Esophagus (tissue), 2 donors: ENCODE results near the gene PIGR. TPM values are rescaled to one million over a fixed set of nuclear protein-coding genes. Genes with fewer than 3 reads are reported as not detected.

Source experiments
- H3K27ac ChIP-seq, 2 donors: one replicate each; pipeline ENCODE4 v1.5.1; 2013; ENCODE audit warnings: low read depth in 2 of 2, mild to moderate bottlenecking in 2 of 2, inconsistent platforms in 1 of 2, low read length in 1 of 2, moderate library complexity in 1 of 2
- H3K27me3 ChIP-seq, 2 donors: one replicate each; pipeline ENCODE4 v1.6.1; 2013; ENCODE audit warnings: low read length in 2 of 2, control low read depth in 1 of 2, mild to moderate bottlenecking in 1 of 2; ENCODE audit not compliant: insufficient read depth in 2 of 2, control insufficient read depth in 1 of 2
- H3K36me3 ChIP-seq, 2 donors: one replicate each; pipeline ENCODE4 v1.6.1; 2013; ENCODE audit warnings: low read length in 1 of 2; ENCODE audit not compliant: control insufficient read depth in 2 of 2, insufficient read depth in 2 of 2
- H3K4me1 ChIP-seq, 2 donors: one replicate each; pipeline ENCODE4 v1.6.1; 2013; ENCODE audit warnings: low read length in 1 of 2; ENCODE audit not compliant: control insufficient read depth in 2 of 2, insufficient read depth in 2 of 2
- H3K4me3 ChIP-seq, 2 donors: one replicate each; pipeline ENCODE4 v1.5.1; 2013; ENCODE audit warnings: low read length in 2 of 2, mild to moderate bottlenecking in 2 of 2, low read depth in 1 of 2, moderate library complexity in 1 of 2
- H3K9me3 ChIP-seq, 2 donors: one replicate each; pipeline ENCODE4 v1.6.1; 2013; ENCODE audit warnings: mild to moderate bottlenecking in 2 of 2, low read depth in 1 of 2, low read length in 1 of 2, moderate library complexity in 1 of 2; ENCODE audit not compliant: control insufficient read depth in 2 of 2, insufficient read depth in 1 of 2
- WGBS, 2 donors: extraction: QIAGEN DNeasy Blood & Tissue Kit; methylation state at CpG; one replicate each; pipeline ENCODE4 v1.1.7; 2013; 5-methylcytosine and 5-hydroxymethylcytosine counted together
- polyA plus RNA-seq, 2 donors: library from polyadenylated mRNA; stranded (reverse); fragments of 200-250 nt; gene quantifications; one replicate each; pipeline ENCODE4 v1.2.3, GENCODE V29; 2013
- donor health status: healthy with polysubstance abuse.
- donor health status: Bipolar disorder and iron deficiency.

The PIGR gene
- polyA plus RNA-seq, 2 donors: 0.24 to 1.2 TPM

DNA sequence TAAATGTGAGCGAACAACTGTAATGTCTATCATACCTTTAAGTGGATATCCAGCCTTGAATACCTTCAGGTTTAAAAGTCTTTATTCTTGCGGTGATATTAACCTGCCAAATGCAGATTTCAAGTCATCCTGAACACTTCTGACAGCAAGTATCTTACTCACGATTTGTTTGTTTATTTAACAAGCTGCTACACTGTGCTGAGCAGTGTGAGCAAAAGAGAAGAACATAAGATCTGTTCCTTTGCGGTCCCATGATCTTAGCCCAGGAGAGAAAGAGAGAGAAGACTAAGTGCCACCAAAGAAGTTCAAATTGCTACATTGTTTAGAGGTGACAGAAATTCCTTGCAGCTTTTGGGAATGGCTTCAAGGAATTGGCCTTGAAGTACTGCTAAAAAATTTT lies 58.6 kb downstream of the PIGR start:
- H3K4me1 ChIP-seq: no peaks in the 10 kb centered on the region
- no peaks in the 10 kb centered on the region for H3K27me3 ChIP-seq
- no peaks in the 10 kb centered on the region for H3K36me3 ChIP-seq
- no peaks in the 10 kb centered on the region for H3K9me3 ChIP-seq
- no peak overlapping the region for H3K4me3 ChIP-seq
- no peak overlapping the region for H3K27ac ChIP-seq
- 52 to 59% methylated on average over 4 of the region's 4 CpGs for WGBS, 2 donors

DNA sequence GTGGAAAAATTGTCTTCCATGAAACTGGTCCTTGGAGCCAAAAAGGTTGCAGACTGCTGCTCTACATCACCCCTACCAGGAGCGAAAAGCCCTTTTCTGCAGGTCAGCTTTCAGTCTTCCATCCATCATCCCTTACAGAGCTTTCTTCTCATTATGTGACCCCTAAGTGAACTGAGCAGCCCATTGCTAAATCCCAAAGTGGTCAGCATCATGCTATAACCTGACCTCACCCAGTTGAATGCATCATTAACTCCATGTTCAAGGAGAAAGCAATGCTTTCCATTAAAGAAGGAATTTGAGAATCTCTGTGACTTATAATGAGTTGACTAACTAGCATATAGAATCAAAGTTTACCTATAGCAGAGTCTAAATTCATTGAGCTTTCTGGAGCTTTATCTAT lies 59.4 kb downstream of the PIGR start:
- WGBS, 2 donors: 85 to 93% methylated on average over 1 of the region's 1 CpG

DNA sequence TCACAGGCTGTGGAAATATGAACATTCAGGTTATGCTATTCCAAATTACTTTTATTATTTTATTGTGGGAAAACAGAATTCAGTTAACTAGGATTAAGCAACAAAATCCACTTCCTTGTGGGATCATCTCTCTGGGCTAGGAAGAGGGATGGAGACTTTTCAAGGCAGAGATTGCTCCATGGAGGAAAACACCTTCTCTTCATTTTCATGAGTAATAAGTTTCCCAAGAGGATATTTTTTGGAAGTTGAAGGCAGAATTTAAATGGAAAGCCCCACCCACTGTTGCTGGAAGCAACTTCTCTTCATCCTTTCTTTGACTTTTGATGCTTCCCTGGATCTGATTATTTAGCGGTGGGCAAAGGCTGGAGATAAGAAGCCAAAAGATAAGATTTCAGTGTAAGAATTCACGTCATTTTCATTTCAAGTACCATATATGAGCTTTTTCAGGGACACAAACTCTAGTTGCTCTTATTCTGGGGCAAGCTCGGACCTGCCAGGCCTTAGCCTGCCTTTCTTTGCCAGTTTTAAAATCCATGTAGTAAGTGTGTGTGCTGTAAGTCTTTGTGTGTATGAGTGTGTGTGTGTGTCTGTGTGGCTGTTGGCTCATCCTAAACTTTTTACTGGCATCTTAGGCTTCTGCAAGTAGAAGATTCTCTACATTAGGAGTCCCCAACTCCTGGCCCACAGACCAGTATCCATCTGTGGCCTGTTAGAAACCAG lies 60.8 kb downstream of the PIGR start:
- no peaks in the 10 kb centered on the region for H3K27me3 ChIP-seq
- H3K4me3 ChIP-seq: no peak overlapping the region
- no peak overlapping the region for H3K27ac ChIP-seq
- H3K9me3 ChIP-seq: no peaks in the 10 kb centered on the region
- H3K4me1 ChIP-seq: no peaks in the 10 kb centered on the region
- WGBS, 2 donors: 44 to 62% methylated on average over 3 of the region's 3 CpGs
- H3K36me3 ChIP-seq: no peaks in the 10 kb centered on the region

More for the DNA sequence above, 59.4 kb downstream of the PIGR start:
- H3K27me3 ChIP-seq: no peaks in the 10 kb centered on the region
- no peak overlapping the region for H3K27ac ChIP-seq
- no peak overlapping the region for H3K4me3 ChIP-seq
- H3K36me3 ChIP-seq: no peaks in the 10 kb centered on the region
- no peaks in the 10 kb centered on the region for H3K9me3 ChIP-seq
- H3K4me1 ChIP-seq: no peaks in the 10 kb centered on the region

DNA sequence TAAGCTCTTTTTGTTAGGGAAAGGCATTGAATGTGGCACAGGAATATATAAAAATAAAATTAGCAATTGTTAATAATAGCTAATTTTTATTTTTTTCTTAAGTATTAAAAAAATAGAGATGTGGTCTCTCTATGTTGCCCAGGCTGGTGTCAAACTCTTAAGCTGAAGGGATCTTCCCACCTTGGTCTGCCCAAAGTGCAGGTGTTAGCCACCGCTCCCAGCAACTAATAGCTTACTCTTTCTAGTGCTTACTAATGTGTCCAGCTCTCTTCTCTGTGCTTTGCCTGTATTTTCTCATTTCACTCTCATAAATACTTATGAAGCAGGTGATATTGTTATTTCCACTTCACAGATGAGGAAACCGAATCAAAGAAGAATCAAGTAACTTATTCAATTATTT lies 62.4 kb downstream of the PIGR start:
- WGBS, 2 donors: 88 to 96% methylated on average over 2 of the region's 2 CpGs
- no peaks in the 10 kb centered on the region for H3K4me1 ChIP-seq
- no peaks in the 10 kb centered on the region for H3K9me3 ChIP-seq
- no peaks in the 10 kb centered on the region for H3K36me3 ChIP-seq
- no peaks in the 10 kb centered on the region for H3K27me3 ChIP-seq
- H3K27ac ChIP-seq: no peak overlapping the region
- H3K4me3 ChIP-seq: no peak overlapping the region

DNA sequence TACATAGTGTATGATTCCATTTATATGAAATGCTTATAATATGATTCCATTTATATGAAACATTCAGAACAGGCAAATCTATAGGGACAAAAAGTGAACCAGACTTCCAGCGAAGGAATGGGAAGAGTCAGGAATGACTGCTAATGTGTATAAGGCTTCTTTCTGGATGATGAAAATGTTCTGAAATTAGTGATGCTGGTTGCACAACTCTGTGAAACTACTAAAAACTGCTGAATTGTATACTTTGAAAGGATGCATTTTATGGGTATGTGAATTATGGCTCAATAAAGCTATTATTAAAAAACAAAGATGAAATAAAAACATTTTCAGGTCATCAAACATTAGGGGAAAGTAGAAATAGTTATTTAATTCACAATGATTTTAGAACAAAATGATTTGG lies 63.1 kb downstream of the PIGR start:
- H3K9me3 ChIP-seq: peaks cover 2 to 3% of the 10 kb centered on the region in 2 donors
- H3K4me1 ChIP-seq: no peaks in the 10 kb centered on the region
- H3K36me3 ChIP-seq: no peaks in the 10 kb centered on the region
- 94 to 97% methylated on average over 1 of the region's 1 CpG for WGBS, 2 donors
- H3K4me3 ChIP-seq: no peak overlapping the region
- H3K27ac ChIP-seq: no peak overlapping the region
- no peaks in the 10 kb centered on the region for H3K27me3 ChIP-seq

DNA sequence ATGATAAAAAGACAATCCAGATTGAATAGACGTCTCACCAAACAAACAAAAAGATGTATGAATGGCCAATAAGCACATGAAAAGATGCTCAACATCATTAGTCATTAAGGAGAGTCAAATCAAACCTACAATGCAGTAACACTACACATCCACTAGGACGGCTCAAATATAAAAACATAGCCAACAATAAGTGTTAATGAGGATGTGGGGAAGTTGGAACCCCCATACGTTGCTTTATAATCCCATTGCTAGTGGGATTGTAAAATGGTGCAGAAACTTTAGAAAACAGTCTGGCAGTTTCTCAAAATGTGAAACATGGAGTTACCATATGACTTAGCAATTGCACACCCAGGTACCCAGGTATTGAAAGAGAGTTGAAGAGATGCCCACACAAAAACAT lies 63.7 kb downstream of the PIGR start:
- Histone ChIP-seq H3K36me3 (no peaks in the 10 kb centered on the region), H3K4me1 (no peaks in the 10 kb centered on the region)

DNA sequence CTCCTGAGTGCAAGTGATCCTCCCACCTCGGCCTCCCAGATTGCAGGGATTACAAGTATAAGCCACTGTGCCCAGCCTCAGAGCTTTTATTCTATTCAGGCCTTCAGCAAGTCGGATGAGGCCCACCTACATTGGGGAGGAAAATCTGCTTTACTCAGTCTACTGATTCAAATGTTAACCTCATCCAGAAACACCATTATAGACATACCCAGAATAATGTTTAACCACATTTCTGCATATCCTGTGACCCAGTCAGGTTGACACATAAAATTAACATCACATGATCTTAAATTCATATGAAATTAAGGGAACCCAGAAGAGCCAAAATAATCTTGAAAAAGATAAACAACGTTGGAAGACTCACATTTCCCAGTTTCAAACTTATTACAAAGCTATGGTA lies 66.0 kb downstream of the PIGR start:
- H3K27ac ChIP-seq: no peak overlapping the region

More for the DNA sequence above, 63.7 kb downstream of the PIGR start:
- WGBS, 2 donors: 72 to 76% methylated on average over 3 of the region's 3 CpGs
- H3K9me3 ChIP-seq: peaks cover 2 to 4% of the 10 kb centered on the region in 2 donors
- H3K27ac ChIP-seq: no peak overlapping the region
- no peak overlapping the region for H3K4me3 ChIP-seq
- H3K27me3 ChIP-seq: no peaks in the 10 kb centered on the region

More for the DNA sequence above, 66.0 kb downstream of the PIGR start:
- Histone ChIP-seq H3K4me1 (no peaks in the 10 kb centered on the region), H3K4me3 (no peak overlapping the region), H3K9me3 (peaks cover 2 to 4% of the 10 kb centered on the region in 2 donors), H3K36me3 (no peaks in the 10 kb centered on the region), H3K27me3 (no peaks in the 10 kb centered on the region)
- 79 to 82% methylated on average over 3 of the region's 3 CpGs for WGBS, 2 donors

Other genes with a start within 250 kb of the PIGR start
- 1 to 10 TPM in 1 of 2 donors, under 1 TPM in 1; 0.22 to 1.4 TPM for gene IL19, start 175.7 kb downstream of the PIGR start, polyA plus RNA-seq
- under 1 TPM; 0.12 to 0.51 TPM for gene IL10, start 174.0 kb downstream of the PIGR start, polyA plus RNA-seq
- under 1 TPM in 1 of 2 donors, not detected in 1; 0.05 TPM for gene IL20, start 80.8 kb downstream of the PIGR start, polyA plus RNA-seq
- not detected for gene IL24, start 49.0 kb downstream of the PIGR start, polyA plus RNA-seq
- gene FCMR, start 24.5 kb downstream of the PIGR start, polyA plus RNA-seq: 1 to 10 TPM in 1 of 2 donors, under 1 TPM in 1; 0.90 to 2.5 TPM
- gene FCAMR, start 24.0 kb upstream of the PIGR start, polyA plus RNA-seq: under 1 TPM; 0.02 to 0.06 TPM
- 10 to 100 TPM; 72.9 to 85.8 TPM for gene C1orf116, start 86.3 kb upstream of the PIGR start, polyA plus RNA-seq
- gene YOD1, start 104.7 kb upstream of the PIGR start, polyA plus RNA-seq: 10 to 100 TPM; 13.9 to 39.4 TPM
- gene PFKFB2, start 106.8 kb upstream of the PIGR start, polyA plus RNA-seq: 1 to 10 TPM; 4.7 to 8.3 TPM
- under 1 TPM in 1 of 2 donors, not detected in 1; 0.08 TPM for gene C4BPB, start 142.4 kb upstream of the PIGR start, polyA plus RNA-seq
- gene C4BPA, start 157.8 kb upstream of the PIGR start, polyA plus RNA-seq: under 1 TPM in 1 of 2 donors, not detected in 1; 0.01 TPM